IMR-90 (cell line): Measurements from ENCODE around the gene OXA1L. TPM values are rescaled to one million over a fixed set of nuclear protein-coding genes. Genes with fewer than 3 reads are reported as not detected.

Experiments used
- ATAC-seq: fragments of 200-7000 bp; cut with Tn5 transposase; 2 replicates; pipeline ENCODE4 v1.9.1; 2020; ENCODE audit warnings: low read depth, mild to moderate bottlenecking, moderate library complexity
- BruUV-seq: library from RNA; stranded (reverse); fragments of 400-500 nt; replicated peaks from 2 replicates; lab custom pipeline; 2021; lab: Mats Ljungman, UMichigan
- CTCF ChIA-PET: fragments of 300-600 bp; formaldehyde crosslinking; extraction: SDS; loops from one replicate; lab custom pipeline; 2021; ENCODE audit warnings: antibody characterized with exemption; lab: Yijun Ruan, JAX
- POLR2A ChIA-PET: fragments of 300-600 bp; sonication (Branson Sonifier 250); formaldehyde crosslinking; loops from one replicate; lab custom pipeline; 2022; ENCODE audit warnings: antibody characterized with exemption; ENCODE audit not compliant: unreplicated experiment; lab: Charles Lee
- DNase-seq: peaks from one replicate; pipeline ENCODE4 v3.0.0; 2013
- H2AFZ ChIP-seq: replicated peaks from 2 replicates; pipeline ENCODE3; 2013; ENCODE audit warnings: low read length, mild to moderate bottlenecking; ENCODE audit not compliant: poor library complexity
- H2AK5ac ChIP-seq: 2 replicates; pipeline ENCODE4 v1.6.1; 2013; ENCODE audit warnings: low read depth, low read length, inconsistent platforms
- H2AK9ac ChIP-seq: replicated peaks from 2 replicates; pipeline ENCODE3; 2013; ENCODE audit warnings: mild to moderate bottlenecking, low read depth, low read length, moderate library complexity; ENCODE audit not compliant: poor library complexity
- H2BK120ac ChIP-seq: 2 replicates; pipeline ENCODE4 v1.6.1; 2013; ENCODE audit warnings: low read depth, low read length, inconsistent platforms
- H2BK15ac ChIP-seq: 3 replicates; pipeline ENCODE4 v1.6.1; 2013; ENCODE audit warnings: low read depth, low read length, inconsistent platforms
- H2BK20ac ChIP-seq: 2 replicates; pipeline ENCODE4 v1.6.1; 2013; ENCODE audit warnings: low read depth, mild to moderate bottlenecking, inconsistent platforms, low read length, moderate library complexity
- H2BK5ac ChIP-seq: 2 replicates; pipeline ENCODE4 v1.6.1; 2013; ENCODE audit warnings: mild to moderate bottlenecking, low read depth, low read length, inconsistent platforms; ENCODE audit not compliant: poor library complexity, severe bottlenecking
- H3K14ac ChIP-seq: replicated peaks from 2 replicates; pipeline ENCODE4 v1.6.1; 2013; ENCODE audit warnings: low read depth, low read length, inconsistent platforms
- H3K18ac ChIP-seq: 2 replicates; pipeline ENCODE4 v1.6.1; 2013; ENCODE audit warnings: low read depth, low read length, control low read depth
- H3K23ac ChIP-seq: 2 replicates; pipeline ENCODE4 v1.6.1; 2013; ENCODE audit warnings: low read depth, low read length, inconsistent platforms
- H3K27ac ChIP-seq: 2 replicates; pipeline ENCODE4 v1.5.1; 2013; ENCODE audit warnings: mild to moderate bottlenecking, control low read depth, low read length; ENCODE audit not compliant: insufficient read depth
- H3K27me3 ChIP-seq: 2 replicates; pipeline ENCODE4 v1.6.1; 2013; ENCODE audit warnings: low read length; ENCODE audit not compliant: control insufficient read depth, insufficient read depth
- H3K36me3 ChIP-seq: 2 replicates; pipeline ENCODE4 v1.6.1; 2013; ENCODE audit warnings: low read length, mixed read lengths; ENCODE audit not compliant: control insufficient read depth, insufficient read depth
- H3K4ac ChIP-seq: 2 replicates; pipeline ENCODE4 v1.6.1; 2013; ENCODE audit warnings: low read depth, low read length, inconsistent platforms
- H3K4me1 ChIP-seq: 2 replicates; pipeline ENCODE4 v1.6.1; 2013; ENCODE audit warnings: low read length, mixed read lengths; ENCODE audit not compliant: control insufficient read depth, insufficient read depth
- H3K4me2 ChIP-seq: 2 replicates; pipeline ENCODE4 v1.6.1; 2013; ENCODE audit warnings: low read depth, mild to moderate bottlenecking, control low read depth, low read length, moderate library complexity
- H3K4me3 ChIP-seq: 2 replicates; pipeline ENCODE4 v1.5.1; 2013; ENCODE audit warnings: low read depth, mild to moderate bottlenecking, control low read depth, low read length, moderate library complexity; ENCODE audit not compliant: insufficient read depth
- H3K56ac ChIP-seq: 2 replicates; pipeline ENCODE4 v1.6.1; 2013; ENCODE audit warnings: low read length, inconsistent platforms; ENCODE audit not compliant: insufficient read depth; ENCODE audit errors: extremely low read depth
- H3K79me1 ChIP-seq, 2 experiments: 2 replicates each; pipeline ENCODE4 v1.6.1; 2013; ENCODE audit warnings: low read length in 2 of 2, inconsistent platforms in 1 of 2, low read depth in 1 of 2
- H3K9ac ChIP-seq: 2 replicates; pipeline ENCODE4 v1.6.1; 2013; ENCODE audit warnings: low read depth, low read length, control low read depth
- H3K9me1 ChIP-seq: 2 replicates; pipeline ENCODE4 v1.6.1; 2013; ENCODE audit warnings: low read length, inconsistent platforms; ENCODE audit not compliant: insufficient read depth
- H3K9me3 ChIP-seq: 2 replicates; pipeline ENCODE4 v1.6.1; 2013; ENCODE audit warnings: low read length; ENCODE audit not compliant: control insufficient read depth, insufficient read depth
- H4K20me1 ChIP-seq: 2 replicates; pipeline ENCODE4 v1.6.1; 2013; ENCODE audit warnings: low read length, inconsistent platforms; ENCODE audit not compliant: insufficient read depth
- H4K5ac ChIP-seq: 2 replicates; pipeline ENCODE4 v1.6.1; 2013; ENCODE audit warnings: mild to moderate bottlenecking, low read depth, low read length, control low read depth
- H4K8ac ChIP-seq, 2 experiments: 2 replicates each; pipeline ENCODE4 v1.6.1; 2013; ENCODE audit warnings: low read depth in 2 of 2, low read length in 2 of 2, control low read depth in 1 of 2, inconsistent platforms in 1 of 2
- H4K91ac ChIP-seq: 2 replicates; pipeline ENCODE4 v1.6.1; 2013; ENCODE audit warnings: low read depth, low read length, inconsistent platforms; ENCODE audit not compliant: insufficient read depth
- BHLHE40 ChIP-seq: fragments of 150-350 bp; IDR thresholded peaks from 2 replicates; pipeline ENCODE4 v1.6.1; 2016; ENCODE audit warnings: mild to moderate bottlenecking, low read depth, low read length
- CEBPB ChIP-seq: IDR thresholded peaks from 2 replicates; pipeline ENCODE4 v1.6.1; 2012; ENCODE audit warnings: low read depth, low read length, improper control_type of control experiment
- CHD1 ChIP-seq: IDR thresholded peaks from 2 replicates; pipeline ENCODE4 v1.6.1; 2012; ENCODE audit warnings: low read depth, low read length, improper control_type of control experiment
- CTCF ChIP-seq: conservative IDR thresholded peaks from 2 replicates; pipeline ENCODE4 v1.5.1; 2012; ENCODE audit warnings: mild to moderate bottlenecking, low read depth, low read length, improper control_type of control experiment
- ELK1 ChIP-seq: fragments of 150-350 bp; IDR thresholded peaks from 2 replicates; pipeline ENCODE4 v1.6.1; 2016; ENCODE audit warnings: low read depth, mild to moderate bottlenecking, low read length, moderate library complexity, borderline replicate concordance
- FOS ChIP-seq: fragments of 150-350 bp; IDR thresholded peaks from 2 replicates; pipeline ENCODE4 v1.6.1; 2016; ENCODE audit warnings: low read depth, low read length
- MAFK ChIP-seq: IDR thresholded peaks from 2 replicates; pipeline ENCODE4 v1.6.1; 2012; ENCODE audit warnings: low read depth, low read length, improper control_type of control experiment
- MAZ ChIP-seq: IDR thresholded peaks from 2 replicates; pipeline ENCODE4 v1.6.1; 2012; ENCODE audit warnings: low read depth, mild to moderate bottlenecking, low read length, improper control_type of control experiment, moderate library complexity, borderline replicate concordance
- NFE2L2 ChIP-seq: fragments of 150-350 bp; IDR thresholded peaks from 2 replicates; pipeline ENCODE4 v1.6.1; 2016; ENCODE audit warnings: low read depth, mild to moderate bottlenecking, low read length
- POLR2A ChIP-seq: IDR thresholded peaks from 2 replicates; pipeline ENCODE4 v1.6.1; 2012; ENCODE audit warnings: mild to moderate bottlenecking, low read depth, low read length
- RAD21 ChIP-seq: IDR thresholded peaks from 2 replicates; pipeline ENCODE4 v1.6.1; 2012; ENCODE audit warnings: low read length, improper control_type of control experiment
- RCOR1 ChIP-seq: IDR thresholded peaks from 2 replicates; pipeline ENCODE4 v1.6.1; 2012; ENCODE audit warnings: mild to moderate bottlenecking, low read length, improper control_type of control experiment; ENCODE audit not compliant: insufficient replicate concordance
- RFX5 ChIP-seq: IDR thresholded peaks from 2 replicates; pipeline ENCODE4 v1.8.0; 2012; ENCODE audit warnings: low read depth, mild to moderate bottlenecking, low read length, moderate library complexity
- SMC3 ChIP-seq: fragments of 150-350 bp; IDR thresholded peaks from 2 replicates; pipeline ENCODE4 v1.6.1; 2016; ENCODE audit warnings: low read depth, mild to moderate bottlenecking, antibody characterized with exemption, low read length, moderate library complexity
- USF2 ChIP-seq: fragments of 150-350 bp; IDR thresholded peaks from 2 replicates; pipeline ENCODE4 v1.6.1; 2017; ENCODE audit warnings: mild to moderate bottlenecking, antibody characterized with exemption, low read length, low read depth
- WGBS, 2 experiments: methylation state at CpG; one replicate each; pipeline versions ENCODE4 v1.1.5 to v1.1.7; 2013; ENCODE audit warnings: missing lambda C conversion rate in 2 of 2; ENCODE audit not compliant: insufficient read length in 1 of 2; ENCODE audit errors: extremely low coverage in 2 of 2; 5-methylcytosine and 5-hydroxymethylcytosine counted together
- dilution Hi-C: fragments of 300-500 bp; cut with HindIII; formaldehyde crosslinking; loops from one replicate; pipeline ENCODE4 v1.14.3; 2018; ENCODE audit warnings: low sequenced_read_pairs; ENCODE audit not compliant: unreplicated experiment
- in situ Hi-C: fragments of 300-500 bp; cut with MboI; formaldehyde crosslinking; loops from 3 replicates; pipeline ENCODE4 v1.14.3; 2019; ENCODE audit warnings: low sequenced_read_pairs, inconsistent platforms, mixed read lengths
- intact Hi-C: fragments of 100-400 bp; cut with micrococcal nuclease; formaldehyde crosslinking; loops from 2 replicates; pipeline ENCODE4 v1.10.0; 2022
- polyA plus RNA-seq, 3 experiments: library from polyadenylated mRNA; depleted of rRNA; stranded (reverse); fragments of >200 nt; gene quantifications; 2 replicates each; pipeline ENCODE4 v1.2.3, GENCODE V29; 2012; ENCODE audit warnings: low replicate concordance in 1 of 3
- total RNA-seq: library from RNA; depleted of rRNA; stranded (reverse); fragments of >200 nt; gene quantifications from 2 replicates; pipeline ENCODE4 v1.2.3, GENCODE V29; 2012

The OXA1L gene
- total and polyA plus RNA-seq, 2 of the 4 experiments (the other 2 are of a cell fraction), result 47.3 to 113 TPM

DNA sequence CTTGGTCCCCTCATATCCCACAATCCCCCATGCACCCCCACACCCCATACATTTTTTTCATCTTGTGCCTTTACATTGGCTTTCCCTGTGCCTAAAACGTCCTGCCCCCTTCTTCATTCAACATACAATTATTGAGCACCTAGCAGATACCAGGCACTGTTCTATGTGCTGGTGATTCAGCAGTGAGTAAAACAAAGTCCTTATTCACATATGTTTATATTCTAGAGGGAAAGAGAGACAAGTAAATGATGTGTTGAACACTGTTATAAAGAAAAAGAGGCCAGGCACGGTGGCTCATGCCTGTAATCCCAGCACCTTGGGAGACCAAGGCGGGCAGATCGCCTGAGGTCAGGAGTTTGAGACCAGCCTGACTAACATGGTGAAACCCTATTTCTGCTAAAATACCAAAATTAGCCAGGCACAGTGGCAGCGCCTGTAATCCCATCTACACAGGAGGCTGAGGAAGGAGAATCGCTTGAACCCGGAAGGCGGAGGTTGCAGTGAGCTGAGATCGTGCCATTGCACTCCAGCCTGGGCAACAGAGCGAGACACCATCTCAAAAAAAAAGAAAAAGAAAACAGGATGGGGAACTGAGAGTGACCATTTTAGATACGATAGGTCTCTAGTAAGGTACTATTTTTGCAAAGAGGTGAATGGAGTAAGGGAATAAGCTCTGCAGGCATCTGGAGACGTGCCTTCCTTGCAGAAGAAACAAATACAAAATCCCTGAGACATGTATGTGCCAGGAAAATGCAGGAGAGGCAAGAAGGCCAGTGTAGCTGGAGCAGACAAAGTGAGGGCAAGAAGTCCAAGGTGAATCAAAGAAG, 36.6 kb downstream of the OXA1L start:
- Histone ChIP-seq H2AK5ac (no peak overlapping the region), H3K9me3 (no peaks in the 10 kb centered on the region), H2AK9ac (no peak overlapping the region), H3K9ac (no peak overlapping the region), H3K4me2 (no peak overlapping the region), H4K91ac (no peak overlapping the region), H4K20me1 (no peaks in the 10 kb centered on the region), H3K23ac (no peak overlapping the region), H2BK15ac (no peak overlapping the region), H2BK20ac (no peak overlapping the region), H3K27ac (no peak overlapping the region), H4K5ac (no peak overlapping the region), H3K79me1 (no peaks in the 10 kb centered on the region), H3K56ac (no peak overlapping the region), H2BK5ac (no peak overlapping the region), H2AFZ (no peak overlapping the region), H3K36me3 (no peaks in the 10 kb centered on the region), H4K8ac (no peak overlapping the region), H3K4ac (no peak overlapping the region), H3K18ac (no peak overlapping the region), H3K27me3 (no peaks in the 10 kb centered on the region; the same call in 1 of the 2 replicates), H2BK120ac (no peak overlapping the region), H3K4me1 (no peaks in the 10 kb centered on the region), H3K14ac (no peak overlapping the region), H3K9me1 (no peaks in the 10 kb centered on the region), H3K4me3 (no peak overlapping the region)
- WGBS, 2 experiments, result 0% methylated on average over 1 of the region's 12 CpGs; no CpG with 5 or more reads in 1 of the 2 experiments
- peak; percentile 57 for DNase-seq
- ChIA-PET POLR2A (no interaction called here), CTCF (interaction anchor here (0.9 kb wide), 1 partner anchor 16 kb away, joined by 3 read pairs; no protein-coding TSS in a partner anchor)
- in situ Hi-C loops (no loop called here), intact Hi-C loops (no loop called here), dilution Hi-C loops (no loop called here)
- no TSS peak for BruUV-seq
- peak; percentile 82 for ATAC-seq
- TF ChIP-seq CEBPB (no peak), SMC3 (no peak), POLR2A (no peak), RCOR1 (no peak), CHD1 (no peak), RAD21 (no peak), USF2 (no peak), ELK1 (no peak), RFX5 (no peak), MAZ (no peak), NFE2L2 (no peak), CTCF (no peak), FOS (no peak), BHLHE40 (no peak), MAFK (no peak)
